ENCODE results near the gene AKT1.
A peak's percentile ranks its signal among the peaks of the same experiment; 100 is the strongest.
"Not testable (repeated sequence)": the region's sequence is repeated elsewhere in the genome, so short reads cannot be mapped to it uniquely, and the experiment has no call there.

The AKT1 gene

GRCh38 chr14:104794993-104795780, at the start of gene AKT1:
Gene AKT1, minus strand, starts transcription at chr14:104795748. Its CDS starts 3,105 bp downstream, at chr14:104792643.
- peak; percentile 40 for DNase-seq

- no peak for DNase-seq
Measured at GRCh38 chr14:104845033-104845666, 49.6 kb upstream of the AKT1 start.

GRCh38 chr14:104844306-104845032, 48.9 kb upstream of the AKT1 start:
- DNase-seq, result no peak

GRCh38 chr14:104843442-104844305, 48.1 kb upstream of the AKT1 start:
- no peak for DNase-seq

- DNase-seq, result no peak
Measured at GRCh38 chr14:104843006-104843405, 47.5 kb upstream of the AKT1 start.

GRCh38 chr14:104841730-104842129, 46.2 kb upstream of the AKT1 start:
- no peak for DNase-seq

GRCh38 chr14:104836171-104836935, 40.8 kb upstream of the AKT1 start:
- not testable (repeated sequence) for DNase-seq

GRCh38 chr14:104830781-104831180, 35.2 kb upstream of the AKT1 start:
- DNase-seq, result no peak

GRCh38 chr14:104827177-104828055, 31.9 kb upstream of the AKT1 start:
- peak; percentile 49 for DNase-seq

GRCh38 chr14:104826861-104827176, 31.3 kb upstream of the AKT1 start:
- no peak for DNase-seq

GRCh38 chr14:104826189-104826860, 30.8 kb upstream of the AKT1 start:
- peak; percentile 96 for DNase-seq

- DNase-seq, result no peak
Measured at GRCh38 chr14:104824353-104824997, 28.9 kb upstream of the AKT1 start.

- DNase-seq, result no peak
Measured at GRCh38 chr14:104822821-104823615, 27.5 kb upstream of the AKT1 start.

- DNase-seq, result no peak
Measured at GRCh38 chr14:104821971-104822608, 26.5 kb upstream of the AKT1 start.

GRCh38 chr14:104821229-104821945, 25.8 kb upstream of the AKT1 start:
- no peak for DNase-seq

- no peak for DNase-seq
Measured at GRCh38 chr14:104820669-104821228, 25.2 kb upstream of the AKT1 start.

- no peak for DNase-seq
Measured at GRCh38 chr14:104819361-104819781, 23.8 kb upstream of the AKT1 start.

All from activated CD4-positive, alpha-beta T cell treated with anti-CD3 and anti-CD28 coated beads, Interleukin-2, Interleukin-6, amounts not matched to agents 100 ng/mL and 50 ng/mL, durations not matched to agents 16 hours and 8 hours (primary cell).